HG03064 (cell line): ENCODE results near the gene LRRC61.
"Not testable (repeated sequence)": the region's sequence is repeated elsewhere in the genome, so short reads cannot be mapped to it uniquely, and the experiment has no call there.

Experiments
- ATAC-seq: cut with Tn5 transposase; IDR thresholded peaks from one replicate; pipeline ENCODE4 v1.9.1; 2021; ENCODE audit warnings: low read depth; ENCODE audit not compliant: unreplicated experiment

Gene LRRC61

DNA sequence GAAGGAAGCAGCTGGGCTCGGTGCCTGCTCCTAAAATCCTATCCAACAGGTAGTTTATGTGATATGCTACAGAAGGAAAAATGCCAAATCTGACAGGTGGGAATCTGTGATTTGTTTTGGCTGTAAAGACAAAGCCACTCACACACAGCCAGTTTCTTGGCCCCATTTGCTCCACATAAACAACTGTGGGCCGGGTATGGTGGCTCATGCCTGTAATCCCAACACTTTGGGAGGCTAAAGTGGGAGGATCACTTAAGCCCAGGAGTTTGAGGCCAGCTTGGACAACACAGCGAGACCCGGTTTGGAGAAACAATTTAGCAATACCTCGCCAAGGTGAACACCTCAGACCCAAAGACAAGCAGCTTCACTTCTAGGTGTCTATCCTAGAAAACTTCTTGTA, 16.8 kb upstream of the LRRC61 start:
- ATAC-seq = not testable (repeated sequence)

DNA sequence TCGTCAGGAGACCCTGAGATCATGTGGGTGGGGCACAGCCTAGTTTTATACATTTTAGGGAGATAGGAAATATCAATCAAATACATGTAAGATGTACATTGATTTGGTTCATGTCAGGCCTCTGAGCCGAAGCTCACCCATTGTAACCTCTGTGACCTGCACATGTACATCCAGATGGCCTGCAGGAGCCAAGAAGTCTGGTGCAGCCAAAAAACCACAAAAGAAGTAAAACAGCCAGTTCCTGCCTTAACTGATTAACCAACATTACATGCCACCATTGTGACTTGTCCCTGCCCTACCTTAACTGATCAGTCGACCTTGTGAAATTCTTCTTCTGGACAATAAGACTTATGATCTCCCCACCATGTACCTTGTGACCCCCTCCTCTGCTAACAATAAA, 16.0 kb upstream of the LRRC61 start:
- no peak for ATAC-seq

DNA sequence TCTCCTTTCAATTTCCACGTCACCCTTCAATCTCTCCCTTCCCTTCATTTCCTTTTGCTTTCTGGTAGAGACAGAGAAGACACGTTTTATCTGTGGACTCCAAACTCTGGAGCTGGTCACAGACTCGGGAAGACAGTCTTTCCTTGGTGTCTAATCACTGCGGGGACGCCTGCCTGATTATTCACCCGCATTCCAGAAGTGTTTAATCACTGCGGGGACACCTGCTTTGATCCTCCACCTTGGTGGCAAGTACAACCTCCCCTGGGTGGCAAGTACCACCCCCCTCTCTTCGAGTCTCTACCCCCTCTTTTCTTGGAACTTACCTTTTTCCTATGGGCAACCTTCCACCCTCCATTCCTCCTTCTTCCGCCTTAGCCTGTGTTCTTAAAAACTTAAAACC, 15.3 kb upstream of the LRRC61 start:
- no peak for ATAC-seq

DNA sequence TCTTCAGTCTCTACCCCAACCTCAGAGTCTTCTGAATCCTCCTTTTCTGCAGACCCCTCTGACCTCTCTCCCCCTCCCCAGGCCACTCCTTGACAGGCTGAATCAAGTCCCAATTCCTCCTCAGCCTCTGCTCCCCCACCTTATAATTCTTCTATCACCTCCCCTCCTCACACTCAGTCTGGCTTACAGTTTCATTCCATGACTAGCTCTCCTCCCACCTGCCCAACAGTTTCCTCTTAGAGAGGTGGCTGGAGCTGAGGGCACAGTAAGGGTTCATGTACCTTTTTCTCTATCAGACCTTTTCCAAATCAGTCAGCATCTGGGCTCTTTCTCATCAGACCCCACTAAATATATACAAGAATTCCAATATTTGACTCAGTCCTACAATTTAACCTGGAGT, 14.6 kb upstream of the LRRC61 start:
- ATAC-seq = no peak

GRCh38 chr7:150311146-150311545, 12.0 kb upstream of the LRRC61 start:
- ATAC-seq = no peak

- ATAC-seq = no peak
Observed at GRCh38 chr7:150311711-150312110, 11.4 kb upstream of the LRRC61 start.

- not testable (repeated sequence) for ATAC-seq
Observed at GRCh38 chr7:150312649-150313366, 10.3 kb upstream of the LRRC61 start.

DNA sequence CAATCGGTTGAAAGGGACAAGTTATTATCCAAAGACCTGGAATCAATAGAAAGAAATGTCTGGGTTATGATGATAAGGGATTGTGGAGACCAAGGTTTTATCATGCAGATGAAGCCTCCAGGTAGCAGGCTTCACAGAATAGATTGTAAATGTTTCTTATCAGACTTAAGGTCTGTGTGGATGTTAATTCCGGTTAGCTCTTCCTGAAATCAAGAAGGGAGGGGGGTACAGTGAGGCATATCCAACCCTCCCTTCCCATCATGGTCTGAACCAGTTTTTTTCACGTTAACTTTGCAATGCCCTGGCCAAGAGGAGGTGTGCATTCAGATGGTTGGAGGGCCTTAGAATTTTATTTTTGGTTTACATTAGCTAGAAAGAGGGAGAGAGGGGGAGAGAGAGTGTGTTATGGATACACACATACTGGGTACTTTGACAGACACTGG, 9.8 kb upstream of the LRRC61 start:
- ATAC-seq = no peak

GRCh38 chr7:150313870-150314269, 9.3 kb upstream of the LRRC61 start:
- ATAC-seq = no peak

- ATAC-seq = no peak
Observed at GRCh38 chr7:150314639-150315239, 8.4 kb upstream of the LRRC61 start.

DNA sequence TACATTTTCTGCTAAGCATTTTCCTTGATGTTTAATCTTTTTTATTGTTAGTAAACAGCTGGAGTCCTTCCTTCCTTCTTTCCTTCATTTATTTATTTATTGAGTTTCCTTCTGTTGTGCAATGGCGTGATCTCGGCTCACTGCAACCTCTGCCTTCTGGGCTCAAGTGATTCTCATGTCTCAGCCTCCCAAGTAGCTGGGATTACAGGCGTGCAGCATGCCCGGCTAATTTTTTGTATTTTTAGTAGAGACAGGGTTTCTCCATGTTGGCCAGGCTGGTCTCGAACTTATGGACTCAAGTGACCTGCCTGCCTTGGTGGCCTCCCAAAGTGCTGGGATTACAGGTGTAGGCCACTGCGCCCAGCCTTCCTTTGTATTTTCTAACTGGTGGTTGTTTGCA, 6.2 kb upstream of the LRRC61 start:
- not testable (repeated sequence) for ATAC-seq

GRCh38 chr7:150317748-150318444, 5.3 kb upstream of the LRRC61 start:
- no peak for ATAC-seq

GRCh38 chr7:150321788-150322113, 1.4 kb upstream of the LRRC61 start:
- ATAC-seq = no peak

GRCh38 chr7:150322114-150322832, 882 bp upstream of the LRRC61 start:
- ATAC-seq = no peak

DNA sequence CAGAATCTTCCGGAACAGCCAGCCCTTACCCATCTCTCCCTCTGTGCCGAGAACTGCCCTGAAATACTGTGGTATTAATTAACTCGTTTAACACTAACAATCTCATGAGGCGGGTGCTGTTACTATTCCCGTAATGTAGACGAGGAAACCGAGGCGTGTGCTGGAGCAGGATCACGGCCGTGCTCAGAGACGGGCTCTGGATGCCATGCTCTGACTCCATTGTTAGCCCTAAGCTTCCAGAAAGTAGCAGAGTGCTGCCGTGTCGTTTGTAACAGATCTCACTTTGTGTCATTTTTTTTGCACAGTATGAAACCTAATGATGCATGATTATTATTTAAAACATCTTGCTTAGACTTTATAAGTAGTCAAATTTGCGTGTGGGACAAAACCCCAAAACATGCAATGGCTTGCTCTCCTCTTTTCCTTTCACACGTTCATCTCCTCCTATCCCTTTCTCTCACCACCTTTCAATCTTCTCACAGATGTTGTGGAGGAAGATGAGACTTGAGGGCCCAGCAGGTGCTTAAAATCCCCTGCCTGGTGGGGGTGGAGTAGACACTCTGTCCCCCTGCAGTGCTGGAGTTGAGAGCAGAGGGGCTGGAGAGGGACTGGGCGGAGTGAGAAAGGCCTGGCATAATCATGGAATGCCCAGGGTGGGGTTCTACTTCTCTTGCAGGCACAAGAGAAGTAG, 672 bp downstream of the LRRC61 start:
- ATAC-seq = peak; percentile 24

GRCh38 chr7:150324373-150324961, 1.3 kb downstream of the LRRC61 start:
- no peak for ATAC-seq

DNA sequence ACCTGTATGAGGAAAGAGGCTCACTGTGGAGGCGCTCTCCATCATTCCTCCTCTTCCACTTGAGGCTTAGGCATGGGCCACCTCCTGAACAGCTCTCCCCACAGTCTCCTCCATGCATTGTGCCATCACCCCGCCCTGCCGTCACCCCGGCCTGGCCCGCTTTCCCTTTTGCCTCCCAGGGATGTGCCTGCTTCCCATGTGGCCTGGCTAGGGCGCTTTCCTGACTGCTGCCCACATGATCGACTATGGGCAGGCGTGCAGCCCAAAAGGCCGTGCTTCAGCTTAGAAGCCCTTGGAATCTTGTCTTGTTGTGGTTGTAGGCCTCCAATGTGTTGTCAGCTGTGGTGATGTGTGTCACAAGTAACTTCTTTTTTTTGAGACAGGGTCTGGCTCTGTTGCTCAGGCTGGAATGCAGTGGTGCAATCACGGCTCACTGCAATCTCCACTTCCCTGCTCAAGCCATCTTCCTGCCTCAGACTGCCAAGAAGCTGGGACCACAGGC, 2.0 kb downstream of the LRRC61 start:
- no peak for ATAC-seq

DNA sequence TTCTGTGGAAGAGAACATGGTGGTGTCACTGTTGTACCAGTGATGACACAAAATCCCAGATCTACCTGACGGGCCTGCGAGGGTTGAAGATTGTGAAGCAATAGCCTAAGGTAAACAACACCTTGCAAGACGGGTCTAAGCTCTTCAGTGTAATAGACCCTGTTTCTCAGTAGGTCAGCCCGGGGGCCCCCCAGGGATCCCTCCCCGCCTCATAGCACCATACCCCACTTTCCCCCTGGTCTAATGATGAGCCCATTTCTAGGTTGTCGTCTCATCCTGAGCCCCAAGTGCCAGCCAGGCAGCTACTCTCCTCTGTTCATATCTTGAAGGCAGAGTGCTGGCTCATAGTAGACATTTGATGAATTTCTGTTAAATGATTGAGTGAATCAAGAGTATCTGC, 2.7 kb downstream of the LRRC61 start:
- ATAC-seq = no peak

GRCh38 chr7:150326657-150327268, 3.6 kb downstream of the LRRC61 start:
- no peak for ATAC-seq

- no peak for ATAC-seq
Observed at GRCh38 chr7:150327308-150327707, 4.2 kb downstream of the LRRC61 start.
